Epithelial cell of proximal tubule (primary cell): ENCODE measurements around the gene BBX. TPM values are rescaled to one million over a fixed set of nuclear protein-coding genes. Genes with fewer than 3 reads are reported as not detected.

Experiments
- DNase-seq: peaks from one replicate; pipeline ENCODE4 v3.0.0-alpha.2; 2011; ENCODE audit warnings: low read depth
- H3K4me3 ChIP-seq: 2 replicates; pipeline ENCODE4 v1.5.1; 2011; ENCODE audit warnings: low read depth, mild to moderate bottlenecking, low read length
- CTCF ChIP-seq: conservative IDR thresholded peaks from 2 replicates; pipeline ENCODE4 v1.5.1; 2012; ENCODE audit warnings: low read depth, mild to moderate bottlenecking, low read length
- total RNA-seq: library from RNA; depleted of rRNA; stranded (reverse); fragments of >200 nt; gene quantifications from 2 replicates; pipeline ENCODE4 v1.2.3, GENCODE V29; 2015

BBX gene
- total RNA-seq, 1 donor from 2014 or later, result 35.7 TPM

- no peak overlapping the region for H3K4me3 ChIP-seq
- DNase-seq, result no peak
- no peak for TF ChIP-seq CTCF
Measured at GRCh38 chr3:107662124-107662507, 139.4 kb downstream of the BBX start.

GRCh38 chr3:107662586-107662985 is 139.8 kb downstream of the BBX start:
- DNase-seq, result no peak
- H3K4me3 ChIP-seq, result no peak overlapping the region
- TF ChIP-seq CTCF, result no peak

- DNase-seq, result no peak
- no peak overlapping the region for H3K4me3 ChIP-seq
- TF ChIP-seq CTCF, result no peak
Measured at GRCh38 chr3:107663266-107663665, 140.5 kb downstream of the BBX start.

- no peak overlapping the region for H3K4me3 ChIP-seq
- DNase-seq, result no peak
- TF ChIP-seq CTCF, result peak; percentile 3
Measured at GRCh38 chr3:107664614-107665013, 141.9 kb downstream of the BBX start.

GRCh38 chr3:107665351-107665750 is 142.6 kb downstream of the BBX start:
- DNase-seq, result no peak
- H3K4me3 ChIP-seq, result no peak overlapping the region

GRCh38 chr3:107666853-107667252 is 144.1 kb downstream of the BBX start:
- TF ChIP-seq CTCF, result no peak
- DNase-seq, result no peak
- H3K4me3 ChIP-seq, result no peak overlapping the region

More at GRCh38 chr3:107665351-107665750, 142.6 kb downstream of the BBX start:
- TF ChIP-seq CTCF, result no peak

GRCh38 chr3:107668416-107668815 is 145.7 kb downstream of the BBX start:
- no peak for DNase-seq
- TF ChIP-seq CTCF, result no peak
- no peak overlapping the region for H3K4me3 ChIP-seq
